HepG2 (cell line): ENCODE measurements around the gene CCDC160.

ENCODE experiments used
- ETV6 ChIP-seq: sonication (generic); formaldehyde crosslinking; conservative IDR thresholded peaks from 2 replicates; pipeline ENCODE4 v1.4.0; 2020; ENCODE audit warnings: missing genetic modification reagents
- EZH2 ChIP-seq: conservative IDR thresholded peaks from 2 replicates; pipeline ENCODE4 v1.6.1; 2012; ENCODE audit warnings: mild to moderate bottlenecking, low read depth, low read length, moderate library complexity
- GATAD1 ChIP-seq: IDR thresholded peaks from 2 replicates; pipeline ENCODE4 v1.6.1; 2016; ENCODE audit warnings: missing genetic modification reagents, missing compliant biosample characterization
- YEATS4 ChIP-seq: sonication (generic); formaldehyde crosslinking; IDR thresholded peaks from 2 replicates; pipeline ENCODE4 v1.4.0; 2020; ENCODE audit warnings: missing genetic modification reagents, borderline replicate concordance
- ZNF20 ChIP-seq: sonication (generic); formaldehyde crosslinking; IDR thresholded peaks from 2 replicates; pipeline ENCODE4 v1.4.0; 2020; ENCODE audit warnings: mild to moderate bottlenecking, moderate library complexity, missing genetic modification reagents

- TF ChIP-seq YEATS4 (CRISPR knock-in tag), result no peak
- TF ChIP-seq ETV6 (CRISPR knock-in tag), result no peak
- TF ChIP-seq GATAD1 (CRISPR knock-in tag), result no peak
- no peak for TF ChIP-seq ZNF20
- no peak for TF ChIP-seq EZH2
Observed at GRCh38 chrX:134287346-134287745, 50.4 kb downstream of the CCDC160 start.
